HepG2 (cell line): ENCODE data around the gene CUL7. TPM values are rescaled to one million over a fixed set of nuclear protein-coding genes. Genes with fewer than 3 reads are reported as not detected.
A peak's percentile ranks its signal among the peaks of the same experiment; 100 is the strongest.

Experiments used
- AHR ChIP-seq: IDR thresholded peaks from 2 replicates; pipeline ENCODE4 v1.6.1; 2018; ENCODE audit warnings: missing genetic modification reagents, missing compliant biosample characterization
- ARID4A ChIP-seq: sonication (generic); formaldehyde crosslinking; IDR thresholded peaks from 2 replicates; pipeline ENCODE4 v1.5.0; 2020; ENCODE audit warnings: mild to moderate bottlenecking, missing genetic modification reagents, borderline replicate concordance
- ARNT ChIP-seq: fragments of 450-650 bp; IDR thresholded peaks from 2 replicates; pipeline ENCODE4 v1.6.1; 2017
- DMAP1 ChIP-seq: IDR thresholded peaks from 2 replicates; pipeline ENCODE4 v1.6.1; 2016
- ISL2 ChIP-seq: sonication (generic); formaldehyde crosslinking; IDR thresholded peaks from 2 replicates; pipeline ENCODE4 v1.5.0; 2020; ENCODE audit warnings: missing genetic modification reagents
- JUNB ChIP-seq: sonication (generic); formaldehyde crosslinking; IDR thresholded peaks from 2 replicates; pipeline ENCODE4 v1.8.0; 2022; ENCODE audit warnings: missing genetic modification reagents, mild to moderate bottlenecking, borderline replicate concordance
- NFAT5 ChIP-seq: sonication (generic); formaldehyde crosslinking; IDR thresholded peaks from 2 replicates; pipeline ENCODE4 v1.4.0; 2020; ENCODE audit warnings: missing genetic modification reagents
- PTBP1 ChIP-seq: fragments of 200-400 bp; formaldehyde crosslinking; IDR thresholded peaks from 2 replicates; pipeline ENCODE4 v1.6.1; 2018; ENCODE audit warnings: low read length, low read depth; ENCODE audit not compliant: poor library complexity, severe bottlenecking
- RXRB ChIP-seq: IDR thresholded peaks from 2 replicates; pipeline ENCODE4 v1.6.1; 2016; ENCODE audit warnings: borderline replicate concordance, missing genetic modification reagents, missing compliant biosample characterization
- ZNF225 ChIP-seq: sonication (generic); formaldehyde crosslinking; IDR thresholded peaks from 2 replicates; pipeline ENCODE4 v1.4.0; 2020; ENCODE audit warnings: mild to moderate bottlenecking, missing genetic modification reagents
- ZNF275 ChIP-seq: sonication (generic); formaldehyde crosslinking; IDR thresholded peaks from 2 replicates; pipeline ENCODE4 v1.8.0; 2022; ENCODE audit warnings: missing genetic modification reagents, mild to moderate bottlenecking, inconsistent platforms, borderline replicate concordance
- ZNF564 ChIP-seq: sonication (generic); formaldehyde crosslinking; IDR thresholded peaks from 2 replicates; pipeline ENCODE4 v1.8.1; 2023; ENCODE audit warnings: mild to moderate bottlenecking, missing genetic modification reagents
- ZNF687 ChIP-seq: sonication (generic); formaldehyde crosslinking; IDR thresholded peaks from 2 replicates; pipeline ENCODE4 v1.5.1; 2020; ENCODE audit warnings: mild to moderate bottlenecking, missing genetic modification reagents, moderate library complexity
- polyA plus RNA-seq, 8 experiments: library from polyadenylated mRNA; depleted of rRNA in 3 of 8; stranded (reverse) in 7 of 8; unstranded in 1 of 8; fragments of >200 nt; fragmentation: Illumina TruSeq in 4 of 8; extraction: Trizol in 4 of 8; gene quantifications; 2 replicates each; pipeline versions ENCODE4 v1.2.1 to v1.2.3, GENCODE V29; 2011 to 2016; ENCODE audit warnings: low read depth in 4 of 8, missing spikeins in 1 of 8, mixed read lengths in 1 of 8; ENCODE audit not compliant: insufficient read depth in 1 of 8
- total RNA-seq, 5 experiments: library from RNA; depleted of rRNA; stranded (reverse); fragments of >200 nt; fragmentation: Illumina TruSeq; extraction: Trizol; gene quantifications; 2 replicates each; pipeline ENCODE4 v1.2.3, GENCODE V29; 2016; ENCODE audit warnings: low read depth in 1 of 5

The CUL7 gene
- total and polyA plus RNA-seq, 2 of the 13 experiments (the other 11 are each of a cell fraction or from before 2014, with no cell fraction given) = 32.0 to 60.7 TPM

GRCh38 chr6:43053545-43054205 lies at the start of gene CUL7 (continued):
- TF ChIP-seq ZNF687 (CRISPR knock-in tag) (peak; percentile 94), ZNF275 (CRISPR knock-in tag) (no peak; the same call in 1 of the 2 replicates), ARNT (no peak), AHR (CRISPR knock-in tag) (peak; percentile 97), DMAP1 (peak; percentile 99), ZNF225 (CRISPR knock-in tag) (peak; percentile 67; the same call in 1 of the 2 replicates), PTBP1 (no peak), NFAT5 (peak; percentile 80), RXRB (CRISPR knock-in tag) (peak; percentile 63), JUNB (CRISPR knock-in tag) (no peak), ARID4A (CRISPR knock-in tag) (peak; percentile 98), ZNF564 (CRISPR knock-in tag) (peak; percentile 96), ISL2 (CRISPR knock-in tag) (peak; percentile 56; the same call in 1 of the 2 replicates)
